Activated CD4-positive, alpha-beta T cell treated with anti-CD3 and anti-CD28 coated beads for 48 hours (primary cell): ENCODE data around the gene CBL.
A peak's percentile ranks its signal among the peaks of the same experiment; 100 is the strongest.
"Not testable (repeated sequence)": the region's sequence is repeated elsewhere in the genome, so short reads cannot be mapped to it uniquely, and the experiment has no call there.

Source experiments
- DNase-seq: peaks from one replicate; pipeline ENCODE4 v3.0.0-alpha.2; 2020

The CBL gene

DNA sequence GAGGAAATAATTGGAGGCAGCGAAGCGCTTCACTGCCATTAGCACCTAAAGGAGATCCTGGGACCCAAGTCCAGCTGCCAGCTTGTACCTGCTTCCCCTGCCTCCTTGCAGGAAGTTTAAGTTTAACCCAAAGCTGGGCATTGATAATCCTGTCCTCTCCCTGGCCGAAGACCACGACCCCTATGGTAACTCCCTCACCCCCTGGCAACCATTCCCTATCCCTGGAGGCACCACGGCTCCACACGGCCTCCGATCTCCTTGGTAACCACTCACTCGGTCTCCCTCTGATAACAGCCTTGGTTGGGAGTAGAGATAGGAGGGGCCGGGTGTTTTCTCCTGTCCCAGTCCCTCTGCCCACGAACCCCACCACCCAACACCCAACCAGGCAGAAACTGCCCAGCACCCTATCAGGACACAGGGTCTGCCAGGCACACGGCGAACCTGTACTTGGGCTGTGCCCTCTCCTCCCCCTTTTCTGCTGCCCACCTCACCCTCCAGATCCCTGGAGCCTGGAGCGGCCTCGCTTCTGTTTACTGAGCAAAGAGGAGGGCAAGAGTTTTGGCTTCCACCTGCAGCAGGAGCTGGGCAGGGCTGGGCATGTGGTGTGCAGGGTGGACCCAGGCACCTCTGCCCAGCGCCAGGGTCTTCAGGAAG lies 20.0 kb upstream of the CBL start:
- DNase-seq: no peak

DNA sequence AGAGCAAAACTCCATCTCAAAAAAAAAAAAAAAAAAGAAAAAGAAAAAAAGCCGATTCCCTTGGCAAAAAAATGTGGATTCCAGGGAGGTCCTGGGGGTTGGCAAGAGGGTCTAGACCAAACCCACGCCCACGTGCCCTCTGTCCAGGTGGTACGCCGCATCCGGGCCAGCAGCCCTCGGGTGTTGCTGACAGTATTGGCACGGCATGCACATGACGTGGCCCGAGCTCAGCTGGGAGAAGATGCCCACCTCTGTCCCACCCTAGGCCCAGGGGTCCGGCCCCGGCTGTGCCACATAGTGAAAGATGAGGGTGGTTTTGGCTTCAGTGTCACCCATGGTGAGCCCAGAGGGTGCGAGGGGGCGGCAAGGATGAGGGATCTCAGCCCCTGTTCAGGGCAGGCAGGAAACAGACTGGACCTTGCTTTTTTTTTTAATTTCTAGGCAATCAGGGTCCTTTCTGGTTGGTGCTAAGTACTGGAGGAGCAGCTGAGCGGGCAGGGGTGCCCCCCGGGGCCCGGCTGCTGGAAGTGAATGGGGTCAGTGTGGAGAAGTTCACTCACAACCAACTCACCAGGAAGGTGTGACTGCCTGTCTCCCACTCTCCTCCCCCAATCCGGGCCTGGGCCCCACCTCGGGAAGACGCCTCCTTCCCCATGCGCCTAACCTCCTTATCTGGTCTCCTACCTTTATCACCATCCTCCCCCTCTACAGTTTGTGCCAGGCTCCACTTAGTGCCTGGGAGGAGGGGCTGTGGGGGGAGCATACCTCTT lies 18.8 kb upstream of the CBL start:
- DNase-seq: no peak

DNA sequence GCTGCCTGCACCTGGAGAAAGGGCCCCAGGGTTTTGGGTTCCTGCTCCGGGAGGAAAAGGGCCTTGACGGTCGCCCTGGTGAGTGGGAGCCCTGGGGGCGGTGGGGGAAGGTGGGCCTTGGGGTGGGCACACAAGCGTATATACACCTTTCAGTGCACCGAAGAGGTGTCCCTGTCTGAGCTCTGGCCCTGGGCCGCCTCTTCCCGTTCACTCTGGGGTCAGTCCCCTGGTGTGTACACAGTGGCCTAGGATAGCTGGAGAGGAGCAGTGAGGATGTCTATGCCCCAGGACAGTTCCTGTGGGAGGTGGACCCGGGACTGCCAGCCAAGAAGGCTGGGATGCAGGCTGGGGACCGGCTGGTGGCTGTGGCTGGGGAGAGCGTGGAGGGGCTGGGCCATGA lies 18.1 kb upstream of the CBL start:
- DNase-seq: no peak

DNA sequence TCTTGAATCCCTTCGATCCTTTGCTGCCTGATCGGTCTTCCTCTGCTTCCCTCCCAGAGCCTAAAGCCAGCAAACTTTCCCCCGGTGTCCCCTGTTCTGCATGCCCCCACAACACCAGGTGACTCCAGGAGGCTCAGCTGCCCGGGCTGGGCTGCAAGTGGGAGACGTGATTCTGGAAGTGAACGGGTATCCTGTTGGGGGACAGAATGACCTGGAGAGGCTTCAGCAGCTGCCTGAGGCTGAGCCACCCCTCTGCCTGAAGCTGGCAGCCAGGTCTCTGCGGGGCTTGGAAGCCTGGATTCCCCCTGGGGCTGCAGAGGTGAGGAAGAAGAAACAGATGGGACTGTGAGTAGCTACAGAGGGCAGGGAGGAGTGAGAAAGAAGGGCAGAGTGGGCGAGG lies 17.3 kb upstream of the CBL start:
- DNase-seq: no peak

DNA sequence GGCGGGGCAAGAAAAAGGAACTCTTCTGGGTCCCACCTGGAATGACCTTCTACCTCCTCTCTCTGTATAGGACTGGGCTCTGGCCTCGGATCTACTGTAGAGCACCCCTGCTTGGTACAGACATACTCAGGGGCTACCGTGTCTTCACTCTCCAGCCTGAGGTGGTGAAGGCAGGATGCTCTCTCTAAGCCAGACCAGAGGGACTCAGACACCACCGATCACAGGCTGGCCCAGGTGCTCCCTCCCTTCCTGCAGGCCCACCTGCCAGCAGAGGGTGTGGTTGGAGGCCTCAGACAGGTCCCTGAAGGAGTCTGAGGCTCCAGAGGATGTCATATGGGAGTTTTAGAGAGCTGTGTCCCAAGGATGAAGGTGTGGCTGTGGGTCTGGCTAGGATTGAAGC lies 16.7 kb upstream of the CBL start:
- DNase-seq: no peak

DNA sequence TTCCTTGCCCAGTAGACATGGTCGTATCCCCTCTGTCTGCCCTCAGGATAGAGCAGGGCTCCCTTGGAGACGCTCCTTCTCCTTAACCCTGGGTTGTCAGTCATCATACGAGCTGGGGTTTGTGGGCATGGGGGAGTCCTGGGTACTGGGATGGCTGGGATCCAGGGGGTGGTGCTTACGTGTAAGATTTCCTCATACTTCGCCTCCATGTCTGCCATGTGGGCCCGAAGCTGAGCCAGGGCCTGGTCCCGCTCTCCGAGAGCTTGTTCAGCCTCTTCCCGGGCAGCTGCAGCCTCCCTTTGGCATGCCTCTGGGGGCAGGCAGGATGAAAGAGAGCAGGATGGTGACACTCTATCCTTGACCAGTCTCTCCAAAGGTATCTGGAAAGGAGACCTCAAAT lies 15.6 kb upstream of the CBL start:
- no peak for DNase-seq

DNA sequence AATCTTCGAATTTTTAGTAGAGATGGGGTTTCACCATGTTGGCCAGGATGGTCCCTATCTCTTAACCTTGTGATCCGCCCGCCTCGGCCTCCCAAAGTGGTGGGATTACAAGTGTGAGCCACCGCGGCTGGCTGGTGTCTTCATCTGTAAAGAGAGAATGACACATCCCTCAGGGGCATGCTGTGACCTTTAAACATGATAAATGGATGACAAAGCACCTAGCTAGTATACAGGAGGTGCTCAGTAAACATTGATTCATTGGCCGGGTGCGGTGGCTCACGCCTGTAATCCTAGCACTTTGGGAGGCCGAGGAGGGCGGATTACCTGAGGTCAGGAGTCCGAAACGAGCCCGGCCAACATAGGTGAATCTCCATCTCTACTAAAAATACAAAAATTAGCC lies 14.9 kb upstream of the CBL start:
- DNase-seq: not testable (repeated sequence)

DNA sequence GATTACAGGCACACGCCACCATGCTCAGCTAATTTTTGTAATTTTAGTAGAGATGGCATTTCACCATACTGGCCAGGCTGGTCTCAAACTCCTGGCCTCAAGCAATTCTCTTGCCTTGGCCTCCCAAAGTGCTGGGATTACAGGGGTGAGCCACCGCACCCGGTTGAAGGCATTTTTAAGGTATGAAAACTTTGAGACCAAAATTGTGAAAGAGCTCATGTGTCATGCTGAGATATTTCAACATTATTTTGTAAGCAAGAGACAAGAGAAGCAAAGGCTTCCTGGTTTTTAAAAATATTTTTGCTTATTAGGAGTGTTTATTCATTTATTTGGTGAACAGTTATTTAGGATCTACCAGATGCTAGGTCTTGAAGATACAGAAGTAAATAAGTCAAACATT lies 14.0 kb upstream of the CBL start:
- no peak for DNase-seq

DNA sequence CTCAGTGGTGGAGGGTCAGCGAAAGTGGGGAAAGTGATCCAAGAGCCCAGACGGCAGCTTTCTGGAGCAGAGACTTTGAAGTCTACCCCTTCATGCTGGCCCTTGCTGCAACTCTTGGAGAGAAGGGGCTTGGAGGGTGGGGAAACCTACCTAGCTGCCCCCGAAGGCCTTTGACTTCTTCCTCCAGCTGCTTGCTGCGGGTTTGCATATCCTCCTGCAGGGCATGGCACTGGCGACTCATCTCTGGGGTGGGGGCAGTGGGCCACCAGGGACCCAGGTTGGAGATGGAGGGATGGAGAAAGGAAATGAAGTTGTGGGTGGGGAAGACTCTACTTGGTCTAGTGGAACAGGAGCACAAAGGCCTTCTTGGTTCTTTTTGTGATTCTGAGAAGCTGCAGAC lies 13.1 kb upstream of the CBL start:
- DNase-seq: no peak

DNA sequence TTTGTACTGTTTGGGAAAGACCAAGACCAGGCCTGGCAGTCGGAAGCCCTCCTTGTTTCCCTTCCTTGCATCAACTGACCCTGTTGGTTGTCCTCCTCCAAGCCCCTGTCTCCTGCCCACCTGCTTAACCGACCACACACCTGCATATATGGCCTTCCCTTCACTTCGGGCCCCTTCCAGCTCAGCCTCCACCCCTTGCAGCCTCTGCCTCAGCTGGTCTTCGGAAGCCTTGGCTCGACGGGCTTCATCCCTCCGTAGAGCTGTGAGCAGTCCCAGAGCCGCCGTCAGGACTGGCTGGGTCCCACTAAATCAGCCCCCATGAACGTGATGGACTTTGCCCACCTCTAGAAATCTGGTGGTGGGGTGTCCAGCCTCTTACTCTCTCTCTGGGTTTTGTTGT lies 12.5 kb upstream of the CBL start:
- DNase-seq: no peak

DNA sequence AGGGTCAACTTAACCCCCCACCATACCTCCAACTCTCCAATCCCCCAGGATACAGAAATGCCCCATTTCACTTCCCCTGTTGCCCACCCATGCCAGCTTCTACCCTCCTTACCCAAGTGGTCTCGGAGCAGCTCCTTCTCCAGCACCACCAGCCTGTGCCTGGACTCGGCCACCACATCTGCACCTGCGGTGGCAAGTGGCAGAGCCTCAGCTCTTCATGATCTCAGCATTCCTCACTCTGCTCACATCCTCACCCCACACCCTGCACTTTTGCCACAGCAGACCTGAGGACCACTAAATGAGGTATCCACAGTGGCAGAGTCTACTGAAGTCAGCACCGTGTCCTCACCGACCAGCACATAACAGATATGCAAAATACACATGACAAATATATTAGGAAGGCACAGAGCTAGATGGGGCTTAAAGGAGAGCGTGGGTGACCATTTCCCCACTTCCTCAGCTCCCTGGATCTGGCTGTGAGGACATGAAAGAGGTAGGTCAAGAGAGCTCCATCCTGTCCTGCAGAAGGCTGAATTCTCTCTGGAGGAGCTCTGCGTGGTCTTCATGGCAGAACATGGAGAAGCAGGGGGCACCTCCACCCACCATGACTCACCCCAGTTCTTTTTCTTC lies 11.2 kb upstream of the CBL start:
- no peak for DNase-seq

DNA sequence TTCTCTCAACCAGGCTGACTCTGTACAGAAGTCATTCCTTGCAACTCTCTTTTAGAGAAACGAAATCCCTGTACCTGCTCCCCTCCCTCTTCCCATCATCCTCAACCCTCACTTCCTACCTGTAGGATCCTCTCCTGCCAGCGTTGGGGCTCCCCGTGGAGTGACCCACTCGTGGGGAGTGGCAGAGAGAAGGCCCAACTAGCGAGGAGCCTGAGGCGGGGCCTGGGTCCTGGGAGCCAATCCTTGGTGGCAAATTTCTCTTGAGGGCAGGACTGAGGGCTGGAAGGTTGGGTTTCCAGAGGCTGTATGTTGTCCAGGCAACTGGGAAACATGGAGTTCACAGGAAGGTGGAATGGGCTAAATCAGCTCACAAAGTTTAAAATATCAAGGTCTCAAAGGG lies 10.5 kb upstream of the CBL start:
- DNase-seq: no peak

DNA sequence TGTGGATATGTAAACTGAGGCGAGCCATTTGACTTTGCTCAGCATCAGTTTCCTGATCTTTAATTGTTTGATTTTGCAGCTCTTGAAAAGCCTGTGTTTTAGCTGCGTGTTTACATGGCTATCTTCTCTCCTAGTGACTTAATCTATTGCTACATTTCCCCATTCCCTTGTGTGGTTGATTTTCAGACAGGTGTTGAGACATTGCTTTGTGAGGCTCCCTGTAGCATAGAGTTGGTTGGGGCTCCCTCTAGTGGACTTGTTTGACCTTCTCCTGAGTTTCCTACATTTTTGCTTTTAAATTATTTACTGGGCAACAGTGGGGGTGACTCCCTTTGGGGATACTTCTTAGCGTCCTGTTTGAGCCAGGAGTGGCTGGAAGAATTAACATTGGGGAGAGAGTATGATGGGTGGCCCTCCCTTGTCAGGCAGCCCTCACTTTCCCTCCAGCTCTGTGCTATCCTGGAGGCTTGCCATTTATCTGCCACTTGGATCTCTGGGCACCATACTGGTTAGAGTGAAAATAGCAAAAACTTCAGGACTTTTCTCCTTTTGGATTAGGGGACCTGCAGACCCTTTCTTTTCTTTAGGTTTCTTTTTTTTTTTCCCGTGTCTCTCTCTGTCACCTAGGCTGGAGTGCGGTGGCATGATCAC lies 9.2 kb upstream of the CBL start:
- DNase-seq: peak; percentile 77

DNA sequence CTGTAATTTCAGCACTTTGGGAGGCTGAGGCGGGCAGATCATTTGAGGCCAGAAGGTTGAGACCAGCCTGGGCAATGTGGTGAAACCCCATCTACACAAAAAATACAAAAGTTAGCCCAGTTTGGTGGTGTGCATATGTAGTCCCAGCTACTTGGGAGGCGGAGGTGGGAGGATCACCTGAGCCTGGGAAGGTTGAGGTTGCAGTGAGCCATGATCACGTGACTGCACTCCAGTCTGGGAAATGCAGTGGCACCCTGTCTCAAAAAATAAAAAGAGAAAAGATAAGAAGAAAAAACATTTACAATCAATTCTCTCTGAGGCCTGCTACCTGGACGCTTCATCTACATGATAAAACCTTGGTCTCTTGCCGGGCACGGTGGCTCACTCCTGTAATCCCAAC lies 7.2 kb upstream of the CBL start:
- DNase-seq: no peak

DNA sequence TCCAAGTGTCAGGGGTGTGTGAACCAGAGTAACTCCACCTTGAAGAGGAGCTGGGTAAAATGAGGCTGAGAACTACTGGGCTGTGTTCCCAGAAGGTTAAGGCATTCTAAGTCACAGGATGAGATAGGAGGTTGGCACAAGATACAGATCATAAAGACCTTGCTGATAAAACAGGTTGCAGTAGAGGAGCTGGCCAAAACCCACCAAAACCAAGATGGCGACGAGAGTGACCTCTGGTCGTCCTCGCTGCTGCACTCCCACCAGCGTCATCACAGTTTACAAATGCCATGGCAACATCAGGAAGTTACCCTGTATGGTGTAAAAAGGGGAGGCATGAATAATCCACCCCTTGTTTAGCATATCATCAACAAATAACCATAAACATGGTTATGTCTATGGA lies 4.9 kb upstream of the CBL start:
- DNase-seq: not testable (repeated sequence)

DNA sequence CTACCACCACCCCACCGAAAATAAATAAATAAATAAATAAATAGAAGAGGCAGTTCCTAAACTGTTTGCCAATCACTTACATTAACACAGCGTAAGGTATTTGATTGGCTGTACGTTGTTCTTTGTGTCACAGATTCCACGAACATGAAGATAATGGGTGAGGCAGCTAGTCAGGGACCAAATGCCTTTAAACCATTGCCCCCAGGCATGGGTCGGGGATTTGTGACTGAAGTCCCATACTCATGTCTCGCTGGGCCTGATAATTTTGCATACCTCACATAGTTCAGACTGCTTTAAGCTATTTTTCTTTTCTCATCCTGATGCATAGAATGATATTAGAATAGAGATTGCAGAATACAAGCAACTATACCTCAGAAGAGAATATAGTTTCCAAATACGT lies 3.6 kb upstream of the CBL start:
- DNase-seq: no peak

DNA sequence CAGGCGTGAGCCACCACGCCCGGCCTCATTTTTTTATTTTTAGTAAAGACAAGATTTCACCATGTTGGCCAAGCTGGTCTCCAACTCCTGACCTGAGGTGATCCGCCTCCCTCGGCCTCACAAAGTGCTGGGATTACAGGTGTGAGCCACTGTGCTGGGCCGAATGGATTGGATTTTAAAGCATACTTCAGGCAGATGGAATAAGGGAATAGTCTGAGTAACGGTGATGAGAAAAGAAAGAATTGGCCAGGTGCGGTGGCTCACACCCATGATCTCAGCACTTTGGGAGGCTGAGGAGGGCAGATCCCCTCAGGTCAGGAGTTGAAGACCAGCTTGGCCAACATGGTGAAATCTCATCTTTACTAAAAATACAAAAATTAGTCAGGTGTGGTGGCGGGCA lies 2.1 kb upstream of the CBL start:
- DNase-seq: no peak

DNA sequence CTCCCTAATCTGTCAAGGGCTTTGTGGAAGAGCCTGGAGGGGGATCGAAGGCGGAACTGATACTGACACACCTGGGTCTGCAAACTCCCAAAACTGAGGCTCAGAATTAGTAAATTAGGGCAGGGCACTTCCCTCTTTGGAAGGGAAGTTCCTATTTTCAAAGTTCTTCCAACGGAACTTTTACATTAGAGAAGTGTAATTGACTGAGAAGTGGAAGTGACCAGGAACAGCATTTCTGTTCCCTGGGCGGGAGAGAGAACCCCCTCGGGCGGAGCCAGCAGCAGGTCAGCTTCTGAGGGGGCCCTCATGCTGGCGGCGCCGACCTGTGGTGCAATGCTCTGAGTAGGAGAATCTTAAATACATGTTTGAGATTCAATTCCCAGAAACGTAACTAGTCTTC lies 1.1 kb upstream of the CBL start:
- DNase-seq: no peak

DNA sequence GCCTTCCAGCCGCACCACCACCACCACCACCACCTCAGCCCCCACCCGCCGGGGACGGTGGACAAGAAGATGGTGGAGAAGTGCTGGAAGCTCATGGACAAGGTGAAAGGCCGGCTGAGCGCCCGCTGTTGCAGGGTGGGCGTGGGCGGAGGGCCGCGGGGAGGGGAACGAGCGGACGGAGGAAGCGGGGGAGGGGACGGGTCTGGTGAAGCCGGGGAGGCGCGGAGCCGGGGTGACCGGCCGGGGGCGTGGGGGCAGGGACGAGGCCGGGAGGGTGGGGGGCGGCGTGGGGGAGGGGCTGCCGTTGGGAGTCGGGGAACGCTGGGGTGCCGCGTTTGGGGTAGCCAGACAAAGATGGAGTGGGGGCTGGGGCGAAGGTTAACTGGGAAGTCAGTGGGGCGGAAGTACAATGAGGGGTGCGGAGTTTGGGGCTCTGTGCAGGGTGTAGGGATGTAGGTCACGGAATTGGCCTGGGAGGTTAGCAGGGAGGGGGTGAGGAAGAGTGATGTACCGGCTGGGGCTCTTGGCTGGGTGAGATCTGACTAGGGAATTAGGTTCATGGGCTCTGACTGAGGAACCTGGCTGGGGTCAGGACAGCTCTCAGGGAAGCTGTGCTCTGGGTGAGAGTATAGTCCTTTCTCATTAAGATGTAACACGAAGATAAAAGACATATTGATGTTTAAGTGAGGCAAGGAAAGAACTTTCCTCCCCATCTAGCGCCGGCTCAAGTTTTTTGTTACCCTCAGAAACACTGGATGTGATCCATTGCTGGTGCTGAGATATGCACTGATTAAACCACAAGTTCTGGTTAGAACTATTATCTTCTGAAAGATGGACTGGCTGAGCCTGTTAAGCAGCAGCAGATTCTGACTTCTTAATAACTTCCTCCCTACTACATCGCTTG lies 624 bp downstream of the CBL start:
- peak; percentile 65 for DNase-seq

DNA sequence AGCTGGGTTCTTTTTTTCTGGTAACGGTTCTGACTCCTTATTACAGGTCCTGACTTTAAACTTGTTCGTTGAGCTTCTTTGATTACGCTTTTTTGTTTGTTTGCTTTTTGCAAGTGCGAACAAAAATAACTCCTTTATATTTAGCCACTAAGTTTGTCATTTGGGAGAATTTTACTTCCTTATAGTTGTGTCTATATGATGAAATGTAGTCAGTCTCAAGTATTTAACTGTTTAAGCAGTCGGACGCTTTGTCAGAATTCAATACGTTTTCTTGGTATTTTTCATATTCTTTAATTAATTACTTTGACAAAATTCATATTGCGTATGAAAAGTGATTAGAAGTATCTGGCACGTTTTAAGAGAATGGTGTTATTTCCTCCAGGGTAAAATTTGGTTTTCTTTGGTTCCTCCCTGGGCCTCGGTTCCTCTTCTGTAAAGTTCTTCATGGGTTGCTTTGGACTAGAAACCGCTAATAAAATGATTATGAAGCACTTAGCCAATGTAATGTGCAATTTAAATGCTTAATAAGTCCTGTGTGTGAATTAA lies 1.3 kb downstream of the CBL start:
- DNase-seq: no peak

DNA sequence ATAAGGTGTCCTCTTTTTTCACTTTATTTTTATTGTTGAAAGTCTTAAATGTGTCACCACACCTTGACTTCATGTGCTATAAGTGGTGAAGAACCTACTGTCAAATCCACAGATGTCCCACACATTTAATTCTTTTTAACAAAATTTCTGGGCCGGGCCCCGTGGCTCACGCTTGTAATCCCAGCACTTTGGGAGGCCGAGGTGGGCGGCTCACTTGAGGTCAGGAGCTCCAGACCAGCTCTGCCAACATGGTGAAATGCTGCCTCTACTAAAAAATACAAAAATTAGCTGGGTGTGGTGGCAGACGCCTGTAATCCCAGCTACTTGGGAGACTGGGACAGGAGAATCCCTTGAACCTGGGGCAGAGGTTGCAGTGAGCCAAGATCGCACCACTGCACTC lies 3.0 kb downstream of the CBL start:
- no peak for DNase-seq

DNA sequence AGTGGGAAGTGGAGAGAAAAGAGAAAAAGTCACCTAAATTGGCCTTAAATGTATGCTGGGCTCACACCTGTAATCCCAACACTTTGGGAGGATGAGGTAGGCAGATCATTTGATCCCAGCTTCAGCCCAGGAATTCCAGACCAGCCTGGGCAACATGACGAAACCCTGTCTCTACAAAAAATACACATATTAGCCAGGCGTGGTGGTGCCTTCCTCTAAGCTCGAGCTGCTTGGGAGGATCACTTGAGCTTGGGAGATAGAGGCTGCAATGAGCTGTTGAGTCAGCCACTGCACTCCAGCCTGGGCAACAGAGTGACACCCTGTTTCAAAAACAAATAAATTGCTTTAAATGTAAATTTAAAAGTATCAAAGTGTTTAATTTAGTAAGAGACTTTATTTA lies 3.9 kb downstream of the CBL start:
- DNase-seq: no peak
